Stimulated activated CD8-positive, alpha-beta memory T cell treated with anti-CD3 and anti-CD28 coated beads, Interleukin-4, amount 100 ng/mL, for 48 hours (primary cell): Measurements from ENCODE around the gene FAM50A.

Source experiments
- DNase-seq: peaks from one replicate; pipeline ENCODE4 v3.0.0-alpha.2; 2020

FAM50A gene

DNA sequence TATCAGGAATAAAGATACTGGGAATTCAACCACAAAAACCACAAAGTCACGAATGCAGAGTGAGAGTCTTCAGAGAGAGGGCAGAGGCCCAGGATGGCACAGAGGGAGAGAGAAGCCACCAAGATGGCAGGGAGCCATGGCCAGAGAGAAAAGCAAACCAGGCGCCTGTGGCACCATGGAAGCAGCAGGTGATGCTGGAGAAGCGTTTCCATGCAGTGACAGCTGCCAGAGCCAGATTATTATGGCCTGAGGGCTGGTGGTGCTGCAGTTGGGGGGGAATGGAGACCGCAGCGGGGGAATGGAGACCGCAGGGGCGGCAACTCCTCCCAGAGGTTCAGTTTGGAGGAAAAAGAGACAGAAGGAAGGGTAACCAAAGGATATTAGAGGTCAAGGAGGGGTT, 26.8 kb upstream of the FAM50A start:
- no peak for DNase-seq

DNA sequence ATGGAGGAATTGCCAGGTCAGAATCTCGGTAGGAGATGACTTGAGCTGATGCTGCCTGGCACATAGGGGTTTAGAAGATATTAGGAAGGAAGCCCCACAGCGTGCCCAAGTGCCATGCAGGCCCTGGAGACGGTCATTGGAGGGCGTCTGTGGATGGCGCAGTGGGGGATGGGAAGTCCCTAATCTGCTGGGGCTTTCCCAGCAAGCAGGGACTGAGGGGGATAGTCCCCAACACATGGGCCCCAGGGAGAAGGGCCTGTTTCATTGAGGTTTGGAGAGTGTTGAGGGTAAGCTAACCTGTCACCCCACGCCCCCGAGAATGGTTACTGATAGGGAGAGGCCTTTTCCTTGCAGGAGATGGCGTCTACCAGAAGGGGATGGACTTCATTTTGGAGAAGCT, 24.8 kb upstream of the FAM50A start:
- no peak for DNase-seq

GRCh38 chrX:154419688-154420401, 24.1 kb upstream of the FAM50A start:
- DNase-seq: no peak

GRCh38 chrX:154420402-154420756, 23.6 kb upstream of the FAM50A start:
- DNase-seq: no peak

GRCh38 chrX:154426916-154427770, 16.8 kb upstream of the FAM50A start:
- no peak for DNase-seq

- peak; percentile 88 for DNase-seq
Observed at GRCh38 chrX:154428176-154429171, 15.5 kb upstream of the FAM50A start, which contains the start of gene ATP6AP1. TSS of gene ATP6AP1 (plus strand) at chrX:154428677. CDS start at chrX:154428693, 16 bp downstream.

- no peak for DNase-seq
Observed at GRCh38 chrX:154429711-154430110, 14.2 kb upstream of the FAM50A start.

DNA sequence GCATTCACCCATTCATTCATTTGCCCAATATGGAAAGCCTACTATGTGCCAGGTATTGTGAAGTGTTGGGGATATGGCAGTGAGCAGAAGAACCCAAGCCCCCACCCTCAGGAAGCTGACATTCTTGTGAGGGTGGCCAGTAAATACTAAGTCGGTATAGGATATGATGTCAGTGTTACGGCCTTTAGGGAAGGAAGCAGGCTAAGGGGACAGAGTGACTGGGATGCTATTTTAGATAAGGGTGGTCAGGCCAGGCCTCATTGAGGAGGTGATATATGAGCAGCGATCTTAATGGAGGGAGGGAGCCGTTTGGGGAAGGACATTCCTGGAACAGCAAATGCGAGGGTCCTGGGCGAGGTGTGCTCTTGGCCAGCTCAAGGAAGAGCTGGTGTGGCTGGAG, 13.5 kb upstream of the FAM50A start:
- DNase-seq: no peak

DNA sequence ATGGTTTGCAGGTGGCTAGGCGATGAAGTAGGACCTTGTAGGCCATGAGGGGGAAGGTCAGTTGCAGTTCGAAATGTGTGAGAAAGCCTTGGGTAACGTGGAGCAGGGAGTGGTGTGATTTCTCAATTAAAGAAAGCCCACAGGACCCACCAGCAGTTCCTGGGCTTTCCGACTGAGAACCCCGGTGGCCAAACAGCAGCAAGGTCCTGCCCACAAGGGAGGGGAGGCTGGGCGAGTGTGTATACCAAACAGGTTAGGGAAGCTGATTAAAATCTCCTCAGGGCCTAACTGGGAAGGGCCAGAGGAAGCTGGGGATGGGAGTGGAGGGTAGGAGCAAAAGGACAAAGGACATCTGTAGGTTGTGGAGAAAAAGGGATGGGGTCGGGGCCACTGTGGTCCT, 13.0 kb upstream of the FAM50A start:
- no peak for DNase-seq

DNA sequence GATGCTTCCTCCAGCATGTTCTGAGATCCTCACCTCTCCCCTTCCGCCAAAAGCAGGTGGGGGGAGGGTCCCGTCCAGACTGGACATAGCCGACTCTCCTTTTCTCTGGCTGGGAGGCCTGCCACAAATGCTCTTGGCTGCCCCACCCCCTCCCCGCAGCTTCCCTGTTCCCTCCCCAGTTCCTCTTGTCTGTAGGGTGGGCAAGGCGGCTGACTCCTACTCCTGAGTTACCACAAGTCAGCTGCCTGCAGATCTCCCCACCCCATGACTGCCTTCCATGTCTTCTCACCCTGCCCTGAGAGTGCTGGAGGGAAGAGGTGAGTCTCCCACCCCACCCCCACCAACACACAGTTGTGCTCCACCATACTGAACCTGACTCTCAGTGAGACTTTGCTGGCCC, 12.6 kb upstream of the FAM50A start:
- no peak for DNase-seq

GRCh38 chrX:154432210-154432609, 11.7 kb upstream of the FAM50A start:
- DNase-seq: no peak

DNA sequence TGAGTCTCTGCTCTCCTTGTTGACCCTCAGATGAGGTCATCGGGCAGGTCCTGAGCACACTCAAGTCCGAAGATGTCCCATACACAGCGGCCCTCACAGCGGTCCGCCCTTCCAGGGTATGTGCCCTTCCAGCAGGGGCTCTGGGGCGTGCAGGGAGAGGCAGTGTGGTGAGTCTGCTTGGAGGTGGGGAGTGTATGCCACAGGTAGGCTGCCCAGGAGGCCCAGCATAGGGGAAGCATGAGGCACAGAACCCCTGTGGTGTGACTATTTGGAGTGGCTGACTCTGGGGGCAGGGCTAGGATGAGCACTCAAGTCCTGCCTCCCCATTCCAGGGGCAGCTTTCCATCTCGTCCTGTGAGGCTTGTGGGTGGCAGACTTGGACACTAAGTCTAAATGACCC, 10.3 kb upstream of the FAM50A start:
- no peak for DNase-seq

- DNase-seq: no peak
Observed at GRCh38 chrX:154434394-154435168, 9.4 kb upstream of the FAM50A start.

- DNase-seq: no peak
Observed at GRCh38 chrX:154435171-154435733, 8.7 kb upstream of the FAM50A start.

- peak; percentile 51 for DNase-seq
Observed at GRCh38 chrX:154436374-154436982, 7.5 kb upstream of the FAM50A start.

DNA sequence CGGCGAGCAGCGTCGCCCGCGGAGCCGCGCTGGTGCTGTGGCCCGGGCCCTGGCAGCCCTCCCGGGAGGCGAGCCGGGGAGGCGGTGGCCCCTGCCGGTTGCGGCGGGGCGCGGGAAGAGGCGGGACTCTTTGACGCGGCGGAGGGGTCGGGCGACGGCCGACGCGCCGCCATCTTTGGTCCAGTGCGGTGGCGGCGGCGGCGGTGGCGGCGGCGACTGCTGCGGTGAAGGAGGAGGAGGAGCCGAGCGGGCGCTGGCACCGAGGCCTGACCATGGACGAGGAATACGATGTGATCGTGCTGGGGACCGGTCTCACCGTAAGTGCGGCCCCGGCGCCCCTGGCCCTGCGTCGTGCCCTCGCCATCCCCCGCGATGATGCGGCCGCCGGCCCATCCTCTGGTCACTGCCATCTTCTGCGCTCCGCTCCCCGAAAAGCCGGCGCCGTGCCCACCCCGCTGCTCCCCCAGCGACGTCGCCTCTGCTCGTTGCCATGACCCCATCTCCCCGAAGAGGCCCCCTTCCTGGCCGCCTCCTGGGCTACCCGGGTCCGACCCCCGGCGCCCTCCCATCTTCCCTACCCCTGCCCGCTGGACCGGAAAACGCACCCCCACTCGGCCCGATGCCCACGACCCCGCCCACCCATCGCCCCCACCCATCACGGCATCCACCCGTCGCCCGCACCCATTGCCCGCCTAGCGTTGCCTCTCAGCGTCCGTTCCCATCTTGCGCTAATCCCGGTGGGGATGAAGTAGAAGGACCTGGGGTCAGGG, 6.8 kb upstream of the FAM50A start, which contains the start of gene GDI1:
Gene GDI1, plus strand, starts transcription at position 172 of the 770 bp plus-strand sequence. Its CDS starts 101 bp downstream, at position 273.
- DNase-seq: peak; percentile 71

DNA sequence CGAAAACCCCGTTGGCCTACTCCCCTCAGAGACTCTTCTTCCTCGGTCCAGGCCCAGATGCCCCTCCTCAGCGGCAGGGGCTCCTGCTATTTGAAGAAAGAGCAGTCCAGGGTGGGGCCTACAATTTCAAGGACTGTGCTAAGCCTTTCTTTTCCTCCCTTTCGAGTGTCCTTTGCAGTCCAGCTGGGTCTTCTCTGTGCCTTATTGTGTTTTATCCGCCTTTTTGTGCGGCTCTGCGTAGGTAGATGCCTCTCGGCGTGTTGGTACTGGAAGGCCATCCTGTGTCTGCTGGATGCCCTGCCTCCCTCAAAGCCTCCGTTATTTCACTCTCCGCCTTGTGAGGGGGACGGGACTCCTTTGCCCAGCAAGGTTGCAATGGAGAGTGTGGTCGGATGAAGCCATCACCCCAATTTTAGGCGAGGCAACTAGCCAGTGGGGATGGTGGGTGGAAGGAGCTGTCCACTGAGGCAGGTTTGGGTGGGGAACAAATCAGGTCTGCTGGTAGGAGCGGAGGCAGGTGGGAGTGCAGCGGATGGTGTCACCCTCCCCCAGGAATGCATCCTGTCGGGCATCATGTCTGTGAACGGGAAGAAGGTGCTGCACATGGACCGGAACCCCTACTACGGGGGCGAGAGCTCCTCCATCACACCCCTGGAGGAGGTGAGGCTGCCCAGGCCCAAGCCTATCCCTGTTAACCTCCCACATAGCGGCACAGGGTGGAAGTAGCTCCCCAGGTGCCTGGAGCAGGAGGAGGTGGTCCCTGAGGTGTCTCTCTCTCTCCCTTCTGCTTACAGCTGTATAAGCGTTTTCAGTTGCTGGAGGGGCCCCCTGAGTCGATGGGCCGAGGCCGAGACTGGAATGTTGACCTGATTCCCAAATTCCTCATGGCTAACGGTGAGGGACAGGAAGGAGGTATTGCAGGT, 5.7 kb upstream of the FAM50A start:
- no peak for DNase-seq

DNA sequence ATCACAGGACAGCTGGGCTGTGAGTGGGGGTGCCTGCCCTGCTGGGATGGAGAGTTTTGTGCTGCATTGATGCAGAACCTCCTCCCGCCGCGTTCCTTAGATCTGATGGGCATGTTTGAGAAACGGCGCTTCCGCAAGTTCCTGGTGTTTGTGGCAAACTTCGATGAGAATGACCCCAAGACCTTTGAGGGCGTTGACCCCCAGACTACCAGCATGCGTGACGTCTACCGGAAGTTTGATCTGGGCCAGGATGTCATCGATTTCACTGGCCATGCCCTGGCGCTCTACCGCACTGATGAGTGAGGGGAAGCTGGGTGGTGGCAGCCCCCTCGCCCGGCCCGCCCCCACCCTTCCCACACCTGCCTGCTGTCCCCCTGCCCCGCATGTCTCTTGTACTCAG, 4.1 kb upstream of the FAM50A start:
- DNase-seq: no peak

GRCh38 chrX:154440623-154441357, 3.2 kb upstream of the FAM50A start:
- no peak for DNase-seq
